ENCODE results near the gene APBB2.

Gene APBB2

DNA sequence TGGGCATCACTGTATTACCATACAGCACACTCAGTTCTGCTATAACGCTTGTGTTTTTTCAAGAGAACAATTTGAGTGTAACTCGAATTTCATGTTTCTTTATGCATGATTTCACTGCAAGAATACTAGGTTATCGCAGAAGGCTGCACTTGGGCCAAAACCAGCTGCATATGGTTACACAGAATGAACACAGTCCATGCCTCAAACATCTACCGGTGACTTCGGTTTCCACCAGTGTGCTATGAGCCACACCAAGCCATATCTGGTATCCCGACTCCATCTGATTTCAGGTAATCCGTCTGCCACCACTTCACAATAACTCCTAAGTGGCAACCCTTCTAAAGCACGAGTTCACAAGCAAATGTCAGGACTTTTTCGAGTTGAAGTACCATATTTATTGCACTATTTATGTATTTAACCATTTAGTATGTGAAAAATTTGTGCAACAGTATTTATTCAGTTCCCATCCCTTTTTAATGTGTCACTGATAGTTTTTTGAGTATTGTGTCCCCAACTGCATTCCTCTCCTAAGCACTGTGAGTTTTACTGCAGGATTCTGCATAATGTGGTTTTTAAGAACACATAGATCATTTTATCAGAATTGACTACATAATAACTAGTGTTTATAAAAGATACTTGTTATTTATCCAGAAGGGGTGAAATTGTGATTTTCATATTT is 111.8 kb downstream of the APBB2 start:
- H3K4ac ChIP-seq (ENCODE audit: low read depth, low read length), result no peak overlapping the region
- no peaks in the 10 kb centered on the region for H3K9me3 ChIP-seq (ENCODE audit: insufficient read depth, low read depth, low read length)

DNA sequence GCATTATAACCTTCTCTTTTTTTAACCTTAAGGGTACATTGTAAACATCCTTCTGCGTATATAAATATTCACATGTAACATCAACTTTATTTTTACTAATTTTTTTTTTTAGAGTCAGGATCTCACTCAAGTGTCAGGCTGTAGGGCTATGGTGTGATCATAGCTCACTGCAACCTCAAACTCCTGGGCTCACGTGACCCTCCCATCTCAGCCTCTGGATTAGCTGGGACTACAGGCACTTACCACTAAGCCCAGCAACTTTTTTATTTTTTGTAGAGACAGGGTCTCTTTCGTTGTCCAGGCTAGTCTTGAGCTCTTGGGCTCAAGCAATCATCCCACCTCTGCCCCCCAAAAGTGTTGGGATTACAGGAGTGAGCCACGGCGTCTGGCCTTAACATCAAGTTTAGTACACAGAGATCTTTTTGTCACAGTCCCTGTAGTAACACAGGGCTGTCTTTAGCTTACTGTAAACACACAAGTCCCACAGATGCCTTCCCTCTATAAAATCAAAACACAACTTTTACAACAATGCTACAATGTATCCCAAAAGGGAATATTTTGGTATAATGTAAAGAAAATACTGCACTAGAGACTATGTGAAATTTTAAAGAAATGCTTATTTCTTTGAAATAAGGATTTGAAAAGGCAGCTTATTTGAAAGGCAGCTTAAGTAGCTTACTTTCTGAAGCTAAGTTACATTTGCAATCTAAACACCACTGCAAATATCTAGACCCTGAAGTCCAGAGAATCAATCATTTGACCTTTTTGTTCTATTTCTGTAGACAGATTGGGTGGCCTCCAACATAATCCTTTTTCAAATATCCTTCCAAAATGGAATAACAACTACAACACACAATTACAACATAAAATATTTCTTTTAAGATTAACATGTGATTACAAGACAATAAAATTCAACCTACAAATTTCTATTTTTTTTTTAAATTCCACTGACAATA is 116.0 kb downstream of the APBB2 start:
- Histone ChIP-seq H3K36me3 (ENCODE audit: control insufficient read depth in 1 of 2, insufficient read depth in 2 of 2, low read length in 2 of 2) (no peaks in the 10 kb centered on the region), H3K14ac (ENCODE audit: low read length) (no peak overlapping the region), H3K18ac (ENCODE audit: low read length) (no peak overlapping the region), H3K4ac (ENCODE audit: low read depth, low read length) (no peak overlapping the region), H2AFZ (ENCODE audit: insufficient read depth, low read length, poor library complexity) (no peak overlapping the region), H3K4me3 (ENCODE audit: low read depth, low read length) (no peak overlapping the region), H3K27me3 (ENCODE audit: insufficient read depth, low read length) (no peaks in the 10 kb centered on the region), H4K91ac (ENCODE audit: low read depth, low read length) (no peak overlapping the region), H3K4me2 (ENCODE audit: low read length) (no peak overlapping the region), H3K27ac (ENCODE audit: low read depth, low read length) (no peak overlapping the region), H3K79me2 (ENCODE audit: control insufficient read depth, insufficient read depth, low read length, poor library complexity) (no peaks in the 10 kb centered on the region), H2BK120ac (ENCODE audit: insufficient read depth, low read length, poor library complexity) (no peak overlapping the region), H3K9ac (ENCODE audit: low read length) (no peak overlapping the region), H3K4me1 (ENCODE audit: control insufficient read depth in 1 of 2, insufficient read depth in 2 of 2, low read length in 2 of 2) (peaks cover 3 to 7% of the 10 kb centered on the region in 2 experiments), H2BK5ac (ENCODE audit: low read depth, low read length, poor library complexity) (no peak overlapping the region), H4K12ac (ENCODE audit: low read depth, low read length) (peak overlapping the region; percentile 26), H2BK12ac (ENCODE audit: low read length) (no peak overlapping the region), H3K9me3 (ENCODE audit: insufficient read depth, low read depth, low read length) (no peaks in the 10 kb centered on the region), H3K79me1 (ENCODE audit: low read length) (no peaks in the 10 kb centered on the region), H4K8ac (ENCODE audit: low read depth, low read length) (no peak overlapping the region), H3K23ac (ENCODE audit: low read length) (no peak overlapping the region), H2AK5ac (ENCODE audit: low read length) (no peak overlapping the region)
- WGBS (ENCODE audit: extremely low coverage, insufficient coverage, insufficient read length), result no CpG with 5 or more reads among the region's 5 CpGs
- DNase-seq, result no peak

More for the DNA sequence above, 111.8 kb downstream of the APBB2 start:
- Histone ChIP-seq H3K4me2 (ENCODE audit: low read length) (no peak overlapping the region), H4K12ac (ENCODE audit: low read depth, low read length) (no peak overlapping the region), H3K14ac (ENCODE audit: low read length) (no peak overlapping the region), H3K18ac (ENCODE audit: low read length) (no peak overlapping the region), H3K27ac (ENCODE audit: low read depth, low read length) (no peak overlapping the region), H2BK5ac (ENCODE audit: low read depth, low read length, poor library complexity) (no peak overlapping the region), H2AK5ac (ENCODE audit: low read length) (no peak overlapping the region), H4K91ac (ENCODE audit: low read depth, low read length) (no peak overlapping the region), H3K9ac (ENCODE audit: low read length) (no peak overlapping the region), H3K27me3 (ENCODE audit: insufficient read depth, low read length) (no peaks in the 10 kb centered on the region), H3K79me1 (ENCODE audit: low read length) (no peaks in the 10 kb centered on the region), H3K23ac (ENCODE audit: low read length) (no peak overlapping the region), H3K4me3 (ENCODE audit: low read depth, low read length) (no peak overlapping the region), H3K36me3 (ENCODE audit: control insufficient read depth in 1 of 2, insufficient read depth in 2 of 2, low read length in 2 of 2) (no peaks in the 10 kb centered on the region), H2BK12ac (ENCODE audit: low read length) (no peak overlapping the region), H3K79me2 (ENCODE audit: control insufficient read depth, insufficient read depth, low read length, poor library complexity) (no peaks in the 10 kb centered on the region), H4K8ac (ENCODE audit: low read depth, low read length) (no peak overlapping the region), H3K4me1 (ENCODE audit: control insufficient read depth in 1 of 2, insufficient read depth in 2 of 2, low read length in 2 of 2) (peaks cover 0 to 2% of the 10 kb centered on the region in 2 experiments), H2AFZ (ENCODE audit: insufficient read depth, low read length, poor library complexity) (no peak overlapping the region), H2BK120ac (ENCODE audit: insufficient read depth, low read length, poor library complexity) (no peak overlapping the region)
- no CpG with 5 or more reads among the region's 9 CpGs for WGBS (ENCODE audit: extremely low coverage, insufficient coverage, insufficient read length)
- no peak for DNase-seq

DNA sequence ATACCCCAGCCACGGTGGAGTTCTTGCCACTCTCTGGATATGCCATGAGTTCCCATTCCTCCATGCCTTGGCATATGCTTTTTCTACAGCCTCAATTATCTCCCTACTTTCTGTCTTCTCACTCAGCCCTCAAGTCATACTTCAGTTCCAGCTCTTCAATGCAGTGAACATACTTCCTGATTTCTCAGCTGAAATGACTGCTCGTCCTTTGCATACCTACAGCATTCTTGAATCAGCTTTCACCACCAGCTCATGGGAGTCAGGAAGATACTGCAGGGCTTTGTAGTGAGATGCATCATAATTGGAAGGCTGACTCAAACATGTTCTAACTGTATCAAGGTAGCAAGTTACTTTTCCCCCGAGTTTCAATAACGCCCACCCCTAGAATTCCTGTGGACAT is 118.4 kb downstream of the APBB2 start:
- H3K27me3 ChIP-seq (ENCODE audit: insufficient read depth, low read length), result no peaks in the 10 kb centered on the region

GRCh38 chr4:41095192-41095872 is 119.0 kb downstream of the APBB2 start:
- Histone ChIP-seq H2AFZ (ENCODE audit: insufficient read depth, low read length, poor library complexity) (no peak overlapping the region), H3K36me3 (ENCODE audit: control insufficient read depth in 1 of 2, insufficient read depth in 2 of 2, low read length in 2 of 2) (no peaks in the 10 kb centered on the region), H3K9me3 (ENCODE audit: insufficient read depth, low read depth, low read length) (no peaks in the 10 kb centered on the region), H3K14ac (ENCODE audit: low read length) (no peak overlapping the region), H3K4me2 (ENCODE audit: low read length) (no peak overlapping the region), H3K4me3 (ENCODE audit: low read depth, low read length) (no peak overlapping the region), H3K4ac (ENCODE audit: low read depth, low read length) (no peak overlapping the region), H3K27ac (ENCODE audit: low read depth, low read length) (no peak overlapping the region), H3K79me2 (ENCODE audit: control insufficient read depth, insufficient read depth, low read length, poor library complexity) (no peaks in the 10 kb centered on the region), H3K18ac (ENCODE audit: low read length) (no peak overlapping the region), H3K79me1 (ENCODE audit: low read length) (no peaks in the 10 kb centered on the region), H2AK5ac (ENCODE audit: low read length) (no peak overlapping the region), H3K9ac (ENCODE audit: low read length) (no peak overlapping the region), H3K4me1 (ENCODE audit: control insufficient read depth in 1 of 2, insufficient read depth in 2 of 2, low read length in 2 of 2) (peaks cover 3 to 7% of the 10 kb centered on the region in 2 experiments), H4K12ac (ENCODE audit: low read depth, low read length) (no peak overlapping the region), H3K27me3 (ENCODE audit: insufficient read depth, low read length) (no peaks in the 10 kb centered on the region), H2BK5ac (ENCODE audit: low read depth, low read length, poor library complexity) (no peak overlapping the region), H4K8ac (ENCODE audit: low read depth, low read length) (no peak overlapping the region), H4K91ac (ENCODE audit: low read depth, low read length) (no peak overlapping the region), H2BK12ac (ENCODE audit: low read length) (no peak overlapping the region), H3K23ac (ENCODE audit: low read length) (no peak overlapping the region), H2BK120ac (ENCODE audit: insufficient read depth, low read length, poor library complexity) (no peak overlapping the region)
- no CpG with 5 or more reads among the region's 2 CpGs for WGBS (ENCODE audit: extremely low coverage, insufficient coverage, insufficient read length)
- DNase-seq, result no peak

More for the DNA sequence above, 118.4 kb downstream of the APBB2 start:
- no peak overlapping the region for H3K18ac ChIP-seq (ENCODE audit: low read length)
- no peak overlapping the region for H2AK5ac ChIP-seq (ENCODE audit: low read length)
- no peak overlapping the region for H4K8ac ChIP-seq (ENCODE audit: low read depth, low read length)
- H2BK5ac ChIP-seq (ENCODE audit: low read depth, low read length, poor library complexity), result no peak overlapping the region
- DNase-seq, result peak; percentile 57 to 85
- H3K27ac ChIP-seq (ENCODE audit: low read depth, low read length), result no peak overlapping the region
- H2AFZ ChIP-seq (ENCODE audit: insufficient read depth, low read length, poor library complexity), result no peak overlapping the region
- no peak overlapping the region for H2BK12ac ChIP-seq (ENCODE audit: low read length)
- H3K9ac ChIP-seq (ENCODE audit: low read length), result no peak overlapping the region
- no peaks in the 10 kb centered on the region for H3K79me1 ChIP-seq (ENCODE audit: low read length)
- no peak overlapping the region for H3K4ac ChIP-seq (ENCODE audit: low read depth, low read length)
- H3K79me2 ChIP-seq (ENCODE audit: control insufficient read depth, insufficient read depth, low read length, poor library complexity), result no peaks in the 10 kb centered on the region
- WGBS (ENCODE audit: extremely low coverage, insufficient coverage, insufficient read length), result no CpG with 5 or more reads among the region's 4 CpGs
- H3K36me3 ChIP-seq (ENCODE audit: control insufficient read depth in 1 of 2, insufficient read depth in 2 of 2, low read length in 2 of 2), result no peaks in the 10 kb centered on the region
- no peak overlapping the region for H4K12ac ChIP-seq (ENCODE audit: low read depth, low read length)
- H4K91ac ChIP-seq (ENCODE audit: low read depth, low read length), result no peak overlapping the region
- no peaks in the 10 kb centered on the region for H3K9me3 ChIP-seq (ENCODE audit: insufficient read depth, low read depth, low read length)
- no peak overlapping the region for H3K4me3 ChIP-seq (ENCODE audit: low read depth, low read length)
- no peak overlapping the region for H3K4me2 ChIP-seq (ENCODE audit: low read length)
- H3K4me1 ChIP-seq (ENCODE audit: control insufficient read depth in 1 of 2, insufficient read depth in 2 of 2, low read length in 2 of 2), result peaks cover 3 to 7% of the 10 kb centered on the region in 2 experiments
- H3K23ac ChIP-seq (ENCODE audit: low read length), result no peak overlapping the region
- no peak overlapping the region for H2BK120ac ChIP-seq (ENCODE audit: insufficient read depth, low read length, poor library complexity)
- H3K14ac ChIP-seq (ENCODE audit: low read length), result no peak overlapping the region
